SK-MEL-5 (cell line): ENCODE results near the gene ZNF518A. TPM values are rescaled to one million over a fixed set of nuclear protein-coding genes. Genes with fewer than 3 reads are reported as not detected.

ENCODE experiments used
- DNase-seq: peaks from one replicate; pipeline ENCODE4 v3.0.0-alpha.2; 2016; ENCODE audit warnings: low read depth, low spot score
- in situ Hi-C: cut with HindIII; loops from 2 replicates; pipeline ENCODE4 v1.10.0; 2016; ENCODE audit warnings: low sequenced_read_pairs, high pct_unique_total_duplicates, low pct_unique_long_range_greater_than_20kb
- polyA plus RNA-seq, 2 experiments: library from polyadenylated mRNA; depleted of rRNA; stranded (reverse); fragments of >200 nt; gene quantifications; 2 replicates each; pipeline ENCODE4 v1.2.3, GENCODE V29; 2015
- total RNA-seq: library from RNA; depleted of rRNA; stranded (reverse); fragments of >200 nt; shearing (Covaris generic); gene quantifications from 2 replicates; pipeline ENCODE4 v1.2.3, GENCODE V29; 2014; rRNA removed

Gene ZNF518A, protein sequence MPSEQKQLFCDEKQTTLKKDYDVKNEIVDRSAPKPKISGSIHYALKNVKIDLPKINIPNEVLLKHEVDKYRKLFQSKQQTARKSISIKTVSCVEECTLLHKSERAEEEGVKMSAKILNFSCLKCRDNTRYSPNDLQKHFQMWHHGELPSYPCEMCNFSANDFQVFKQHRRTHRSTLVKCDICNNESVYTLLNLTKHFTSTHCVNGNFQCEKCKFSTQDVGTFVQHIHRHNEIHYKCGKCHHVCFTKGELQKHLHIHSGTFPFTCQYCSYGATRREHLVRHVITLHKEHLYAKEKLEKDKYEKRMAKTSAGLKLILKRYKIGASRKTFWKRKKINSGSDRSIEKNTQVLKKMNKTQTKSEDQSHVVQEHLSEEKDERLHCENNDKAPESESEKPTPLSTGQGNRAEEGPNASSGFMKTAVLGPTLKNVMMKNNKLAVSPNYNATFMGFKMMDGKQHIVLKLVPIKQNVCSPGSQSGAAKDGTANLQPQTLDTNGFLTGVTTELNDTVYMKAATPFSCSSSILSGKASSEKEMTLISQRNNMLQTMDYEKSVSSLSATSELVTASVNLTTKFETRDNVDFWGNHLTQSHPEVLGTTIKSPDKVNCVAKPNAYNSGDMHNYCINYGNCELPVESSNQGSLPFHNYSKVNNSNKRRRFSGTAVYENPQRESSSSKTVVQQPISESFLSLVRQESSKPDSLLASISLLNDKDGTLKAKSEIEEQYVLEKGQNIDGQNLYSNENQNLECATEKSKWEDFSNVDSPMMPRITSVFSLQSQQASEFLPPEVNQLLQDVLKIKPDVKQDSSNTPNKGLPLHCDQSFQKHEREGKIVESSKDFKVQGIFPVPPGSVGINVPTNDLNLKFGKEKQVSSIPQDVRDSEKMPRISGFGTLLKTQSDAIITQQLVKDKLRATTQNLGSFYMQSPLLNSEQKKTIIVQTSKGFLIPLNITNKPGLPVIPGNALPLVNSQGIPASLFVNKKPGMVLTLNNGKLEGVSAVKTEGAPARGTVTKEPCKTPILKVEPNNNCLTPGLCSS (N-terminal part only)
- total RNA-seq, result 15.8 and 17.3 TPM in 2 replicates
- 3.2 and 5.7 TPM in 2 replicates for polyA plus RNA-seq (2015; cell fraction: cytosol; rRNA removed)
- 40.5 and 43.6 TPM in 2 replicates for polyA plus RNA-seq (2015; cell fraction: nucleus; rRNA removed)

DNA sequence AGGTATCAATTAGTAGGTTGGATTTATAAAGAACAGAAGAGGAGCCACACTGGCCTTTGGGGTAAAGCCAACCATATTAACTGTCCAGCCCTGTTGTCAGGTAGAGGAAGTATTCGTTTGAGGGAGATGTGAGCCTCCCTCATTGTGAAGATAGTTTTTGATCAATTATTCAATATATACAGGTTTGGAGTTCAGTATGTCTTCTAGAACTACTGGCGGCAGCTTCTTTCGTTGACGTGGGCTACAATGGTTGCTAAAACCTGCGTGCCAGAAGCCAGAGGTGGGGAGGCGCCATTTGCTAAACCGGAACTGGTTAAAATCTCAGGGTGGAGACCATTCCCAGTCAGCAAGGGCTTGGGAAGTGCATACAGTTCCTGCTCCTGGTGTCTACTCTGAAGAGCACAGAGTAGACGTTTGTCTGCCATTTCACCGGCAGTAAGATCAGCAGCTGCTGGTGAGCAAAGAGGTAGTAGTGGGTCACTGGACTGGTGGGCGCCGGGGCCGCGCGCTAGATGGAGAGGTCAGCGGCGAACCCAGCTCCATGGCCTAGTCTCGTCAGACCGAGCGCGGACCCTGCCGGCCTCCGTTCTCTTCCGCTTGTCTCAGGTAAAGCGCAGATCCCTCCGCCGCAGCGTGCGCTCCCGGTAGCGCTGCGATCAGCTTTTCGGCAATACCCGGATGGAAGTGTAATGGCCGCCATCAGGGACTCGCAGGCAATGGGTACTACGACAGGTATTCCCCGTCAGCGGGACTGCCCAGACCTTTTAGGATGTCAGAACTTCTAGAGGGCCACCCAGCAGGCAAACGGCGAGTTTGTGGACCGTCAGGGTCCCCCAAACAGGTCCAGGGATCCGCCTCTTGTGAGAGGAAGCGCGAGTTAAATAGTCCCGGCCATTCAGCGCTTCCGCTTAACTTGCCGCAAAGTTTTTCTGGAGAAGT is at the start of gene ZNF518A:
Gene ZNF518A, plus strand, starts transcription at position 911 of the 939 bp plus-strand sequence. CDS start 26,026 bp downstream, outside the sequence.
- in situ Hi-C loops, result no loop called here
- peak; percentile 89 for DNase-seq

DNA sequence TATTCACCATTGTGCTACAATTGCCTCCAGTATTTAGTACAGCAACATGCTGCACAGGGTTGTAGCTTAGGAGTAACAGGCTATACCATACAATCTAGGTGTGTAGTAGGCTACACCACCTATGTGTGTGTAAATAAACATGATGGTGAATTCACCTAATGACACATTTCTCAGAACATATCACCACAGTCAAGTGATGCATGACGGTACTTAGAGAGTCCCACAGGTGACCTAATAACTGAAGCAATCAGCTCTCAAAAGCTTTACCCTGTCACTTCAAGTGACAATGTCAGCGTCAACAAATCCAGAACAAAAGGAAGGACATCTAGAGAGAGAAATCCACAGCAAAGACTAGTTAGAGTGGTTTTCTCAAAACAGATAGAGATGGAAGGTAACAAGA is 47.9 kb upstream of the ZNF518A start:
- in situ Hi-C loops, result no loop called here
- no peak for DNase-seq

DNA sequence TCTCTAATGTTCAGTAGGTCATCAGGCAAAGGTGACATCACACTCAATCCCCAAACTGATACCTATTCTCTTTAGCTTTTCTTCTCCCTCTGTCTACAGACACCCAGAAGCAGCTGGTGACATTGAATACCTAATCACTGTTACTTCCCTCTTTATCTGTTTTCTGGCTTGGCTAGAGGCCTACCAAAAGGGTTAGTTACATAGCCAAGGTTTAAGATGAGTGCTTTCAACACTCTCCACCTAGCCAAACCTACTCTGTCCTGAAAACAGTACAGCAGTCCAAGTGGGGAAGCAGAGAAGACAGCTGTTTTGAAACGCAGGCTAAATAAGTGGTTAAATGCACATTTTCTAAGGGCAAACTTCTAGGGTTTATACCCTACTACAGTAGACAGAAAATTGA is 47.3 kb upstream of the ZNF518A start:
- in situ Hi-C loops, result no loop called here
- DNase-seq, result no peak

DNA sequence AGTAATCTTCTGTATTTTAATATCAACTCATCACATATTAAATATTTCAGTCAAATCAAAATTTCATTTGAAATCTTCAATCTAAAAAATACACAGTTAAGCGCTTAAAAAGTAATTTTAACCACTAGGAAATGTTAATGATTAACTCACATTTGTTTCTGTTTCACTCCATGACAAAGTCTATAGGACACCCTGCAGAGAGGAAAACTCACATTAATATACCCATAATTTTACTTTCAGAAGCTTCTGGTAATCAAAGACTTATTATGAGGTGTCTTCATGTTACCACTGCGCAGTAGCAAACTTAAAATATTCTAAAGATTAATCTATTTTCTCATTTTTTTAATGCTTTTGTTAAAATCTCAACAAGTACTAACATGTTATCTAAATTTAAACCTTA is 41.0 kb upstream of the ZNF518A start:
- in situ Hi-C loops, result no loop called here
- no peak for DNase-seq

DNA sequence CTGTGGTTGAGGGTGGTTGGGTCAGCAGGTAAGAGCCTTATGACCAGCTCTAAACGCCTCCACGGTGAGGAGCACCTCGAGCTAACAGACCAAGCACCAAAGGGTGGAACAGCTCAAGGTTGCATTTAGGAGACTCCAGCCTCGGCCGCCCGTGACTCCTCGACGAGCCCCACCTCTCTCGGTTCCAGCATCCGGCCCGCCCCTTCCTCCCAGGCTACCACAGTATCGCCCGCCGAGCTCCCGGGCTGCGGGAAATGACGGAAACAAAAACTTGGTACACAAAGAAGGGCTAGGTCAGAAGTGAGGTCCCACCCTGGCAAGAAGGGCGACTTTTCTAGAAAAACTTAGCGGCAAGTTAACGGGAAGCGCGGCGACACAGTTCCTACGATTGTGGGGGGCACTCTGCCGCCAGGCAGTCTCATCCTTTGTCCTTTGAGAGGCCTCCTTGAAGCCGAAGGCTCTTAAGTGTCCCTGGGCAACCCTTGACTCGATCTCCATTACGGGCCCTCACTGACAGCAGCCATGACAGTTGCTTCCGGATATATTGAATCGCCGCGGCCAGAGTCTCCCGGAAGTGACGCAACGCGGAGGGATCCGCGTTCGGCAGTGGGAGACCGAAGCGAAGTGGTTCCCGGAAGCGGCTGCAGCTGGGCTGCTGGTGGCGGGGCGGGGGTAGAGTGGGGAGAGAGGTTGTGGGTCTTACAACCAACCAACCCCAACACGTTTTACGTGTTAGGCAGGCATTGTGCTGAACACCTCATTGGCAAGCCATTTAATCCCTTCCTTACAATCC is 40.2 kb upstream of the ZNF518A start:
- peak; percentile 85 for DNase-seq
- in situ Hi-C loops, result no loop called here

DNA sequence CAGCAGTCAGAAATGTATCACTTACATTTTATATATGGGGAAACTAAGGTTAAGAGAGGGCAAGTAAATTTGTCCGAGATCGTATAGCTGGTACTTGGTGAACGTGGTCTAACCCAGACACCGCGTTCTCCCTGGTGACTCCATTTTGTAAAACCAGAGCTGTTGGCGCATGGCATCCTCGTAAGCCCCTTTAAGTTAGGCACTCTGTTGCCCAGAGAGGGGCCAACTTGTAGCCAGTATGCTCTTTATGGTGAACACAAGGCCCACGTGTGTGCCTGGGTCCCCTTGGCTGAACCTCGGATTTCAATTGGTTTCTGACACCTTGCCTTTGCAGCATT is 39.7 kb upstream of the ZNF518A start:
- in situ Hi-C loops, result no loop called here
- no peak for DNase-seq

DNA sequence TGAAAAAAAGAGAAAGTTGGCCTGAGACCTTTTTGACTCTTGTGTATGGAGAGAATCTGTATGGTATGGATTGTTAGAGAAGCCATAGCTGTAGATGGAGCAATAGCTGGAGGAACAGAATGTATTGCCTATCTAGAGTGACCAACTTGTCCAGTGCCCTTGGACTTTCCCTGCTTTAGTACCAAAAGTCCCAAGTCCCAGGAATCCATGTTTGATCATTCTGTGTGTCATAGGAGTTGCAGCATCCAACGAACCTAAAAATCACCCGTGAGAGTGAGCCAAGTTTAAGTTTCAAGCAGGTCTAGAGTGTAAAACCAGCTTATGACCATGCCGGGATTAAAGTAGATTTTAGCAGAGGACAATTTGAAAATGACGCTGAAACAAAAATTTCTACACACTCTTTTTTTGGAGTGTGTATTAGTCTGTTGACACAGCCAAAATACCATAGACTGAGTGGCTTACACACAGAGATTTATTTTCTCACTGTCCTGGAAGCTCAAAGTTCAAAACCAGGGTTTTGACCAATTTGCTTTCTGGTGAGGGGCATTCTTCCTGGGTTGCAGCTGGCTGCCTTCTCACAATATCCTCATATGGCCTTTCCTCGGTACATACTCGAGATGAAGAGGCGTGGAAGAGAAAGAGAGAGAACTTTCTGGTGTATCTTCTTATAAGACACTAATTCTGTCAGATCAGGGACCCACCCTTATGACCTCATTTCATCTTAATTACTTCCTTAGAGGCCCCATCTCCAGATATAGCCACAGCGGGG is 36.9 kb upstream of the ZNF518A start:
- DNase-seq, result no peak
- in situ Hi-C loops, result no loop called here

DNA sequence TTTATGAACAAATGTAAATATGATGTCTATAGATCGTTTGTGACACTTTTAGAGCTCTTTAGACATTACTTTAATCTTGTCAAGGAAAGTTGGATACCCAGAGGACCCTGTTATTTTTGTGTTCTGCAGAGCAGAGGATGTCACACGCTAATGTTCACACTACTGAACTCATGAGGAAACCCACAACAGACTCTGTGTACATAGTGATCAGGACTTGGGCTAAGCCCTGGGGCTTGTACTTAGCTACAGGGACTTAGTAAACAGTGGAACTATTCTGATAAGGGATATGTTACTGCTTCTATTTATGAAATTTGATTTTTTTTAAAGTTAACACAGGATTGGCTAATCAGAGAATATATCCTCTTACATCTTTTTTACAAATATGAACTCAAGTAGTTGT is 36.1 kb upstream of the ZNF518A start:
- in situ Hi-C loops, result no loop called here
- no peak for DNase-seq

DNA sequence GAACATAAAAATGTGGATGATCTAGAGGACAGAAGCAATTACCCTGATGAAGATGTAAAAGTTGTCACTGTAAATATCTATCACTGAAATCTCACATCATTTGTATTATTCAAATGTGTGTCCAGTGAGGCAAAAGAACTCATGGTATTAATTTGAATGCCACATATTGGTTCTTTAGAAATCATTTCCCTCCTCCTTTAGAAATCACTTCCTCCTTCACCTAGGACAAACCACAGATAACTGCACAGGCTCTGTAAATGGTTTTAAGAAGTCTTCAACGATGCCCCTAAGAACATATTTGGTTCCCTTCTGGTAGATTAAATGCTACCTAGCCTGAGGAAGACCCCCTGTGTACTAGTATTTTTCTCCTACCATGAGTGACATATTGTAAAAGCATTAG is 33.1 kb upstream of the ZNF518A start:
- in situ Hi-C loops, result no loop called here
- no peak for DNase-seq

DNA sequence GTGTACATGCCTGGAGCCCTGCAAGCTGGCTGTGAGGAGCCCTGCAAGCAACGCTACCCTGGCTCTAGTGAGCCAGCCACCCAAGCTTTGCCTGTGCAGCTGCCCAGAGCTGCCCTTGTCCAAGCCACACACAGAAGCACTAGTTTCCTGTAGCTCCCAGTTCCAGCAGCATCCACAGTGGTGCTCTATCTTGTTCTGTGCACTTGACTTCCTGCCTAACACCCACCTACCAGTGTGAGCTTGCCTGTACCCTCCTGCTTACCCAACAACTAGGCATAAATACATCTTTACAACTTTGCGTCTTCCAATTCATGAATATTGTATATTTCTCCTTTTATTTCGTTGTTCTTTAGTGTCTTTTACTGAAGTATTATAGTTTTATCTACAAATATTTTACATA is 32.2 kb upstream of the ZNF518A start:
- in situ Hi-C loops, result no loop called here
- no peak for DNase-seq

DNA sequence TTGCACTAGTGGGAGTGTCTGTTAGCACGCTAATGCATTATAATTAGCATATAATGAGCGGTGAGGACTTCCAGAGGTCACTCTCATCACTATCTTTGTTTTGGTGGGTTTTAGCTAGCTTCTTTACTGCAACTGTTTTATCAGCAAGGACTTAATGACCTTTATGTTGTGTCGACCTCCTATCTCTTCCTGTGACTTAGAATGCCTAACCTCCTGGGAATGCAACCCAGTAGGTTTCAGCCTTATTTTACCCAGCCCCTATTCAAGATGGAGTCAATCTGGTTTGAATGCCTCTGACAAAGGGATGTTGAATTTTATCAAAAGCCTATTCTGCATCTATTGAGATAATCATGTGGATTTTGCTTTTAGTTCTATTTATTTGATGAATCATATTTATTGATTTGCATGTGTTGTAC is 22.5 kb upstream of the ZNF518A start:
- no peak for DNase-seq
- in situ Hi-C loops, result no loop called here

DNA sequence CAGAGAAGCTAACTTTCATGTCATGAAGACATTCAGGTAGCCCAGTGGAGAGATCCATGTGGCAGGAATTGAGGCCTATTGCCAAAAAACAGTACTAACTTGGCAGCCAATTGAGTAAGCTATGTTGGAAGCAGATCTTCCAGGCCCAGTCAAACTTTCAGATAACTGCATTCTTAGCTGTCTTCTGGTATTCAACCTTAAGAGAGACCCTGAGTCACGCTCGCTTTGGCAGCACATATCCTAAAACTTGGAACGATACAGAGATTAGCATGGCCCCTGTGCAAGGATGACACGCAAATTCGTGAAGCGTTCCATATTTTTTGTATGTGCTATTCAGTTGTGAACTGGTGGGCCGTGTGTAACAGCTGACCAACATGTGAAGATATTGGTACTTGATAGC is 17.6 kb upstream of the ZNF518A start:
- in situ Hi-C loops, result no loop called here
- no peak for DNase-seq

DNA sequence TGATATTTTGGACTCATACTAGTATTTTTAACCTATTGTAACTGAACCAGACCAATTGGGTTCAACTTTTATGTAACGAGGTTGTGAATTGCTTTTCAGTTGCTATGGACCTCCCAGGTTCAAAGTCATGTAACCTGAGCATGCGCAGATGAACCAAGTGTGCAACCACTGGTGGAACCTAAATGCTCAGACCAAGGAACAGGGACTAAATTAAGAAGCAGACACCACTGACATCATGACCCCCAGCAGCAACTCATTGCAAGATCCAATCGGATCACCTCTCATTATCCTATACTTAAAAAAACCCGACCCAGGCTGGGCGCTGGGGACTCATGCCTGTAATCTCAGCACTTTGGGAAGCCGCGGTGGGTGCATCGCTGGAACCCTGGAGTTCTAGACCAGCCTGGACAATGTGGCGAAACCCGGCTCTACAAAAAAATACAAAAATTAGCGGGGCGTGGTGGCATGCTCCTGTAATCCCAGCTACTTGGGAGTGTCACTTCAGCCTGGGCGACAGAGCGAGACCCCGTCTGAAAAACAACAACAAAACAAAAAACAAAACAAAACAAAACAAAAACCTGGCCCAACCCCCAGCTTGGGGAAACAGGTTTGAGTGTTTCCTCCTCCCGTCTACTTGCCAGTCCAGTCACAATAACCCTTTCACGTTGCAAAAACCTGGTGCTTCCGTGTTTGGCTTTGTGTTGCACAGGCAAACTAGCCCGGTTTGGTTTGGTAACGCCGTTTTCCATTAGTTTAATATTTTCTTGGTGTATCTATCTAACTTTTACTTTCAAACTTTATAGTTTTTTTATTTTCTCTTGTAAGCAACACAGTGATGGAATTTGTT is 11.3 kb upstream of the ZNF518A start:
- DNase-seq, result peak; percentile 22
- in situ Hi-C loops, result no loop called here

DNA sequence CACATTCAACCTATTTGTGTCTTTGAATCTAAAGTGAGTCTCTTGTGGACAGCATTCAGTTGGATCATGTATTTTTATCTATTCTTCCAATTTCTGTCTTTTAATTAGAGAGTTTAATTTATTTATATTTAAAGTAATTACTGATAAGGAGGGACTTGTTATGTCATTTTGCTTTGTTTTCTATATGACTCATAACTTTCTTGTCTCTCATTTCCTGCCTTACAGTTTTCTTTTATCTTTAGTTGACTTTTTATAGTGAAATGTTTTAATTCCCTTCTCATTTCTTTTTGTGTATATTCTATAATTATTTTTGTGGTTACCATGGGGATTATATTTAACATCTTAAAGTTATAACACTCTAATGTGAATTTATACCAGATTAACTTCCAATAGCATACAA is 7.3 kb upstream of the ZNF518A start:
- DNase-seq, result no peak
- in situ Hi-C loops, result no loop called here
